ENCODE measurements around the gene CNKSR1.

Gene CNKSR1

GRCh38 chr1:26132128-26132833 is 45.0 kb upstream of the CNKSR1 start:
- CTCF ChIA-PET, result interaction anchor here (1.1 kb wide), 1 partner anchor 13 kb away, joined by 6 read pairs; no protein-coding TSS in a partner anchor
- Histone ChIP-seq H3K4me3 (ENCODE audit: low read depth, low read length) (no peak overlapping the region), H3K9me3 (ENCODE audit: control insufficient read depth, insufficient read depth, low read depth, low read length) (no peaks in the 10 kb centered on the region), H3K4me1 (ENCODE audit: control insufficient read depth, insufficient read depth, low read length) (no peaks in the 10 kb centered on the region), H3K27ac (ENCODE audit: extremely low read depth, low read depth, low read length) (no peak overlapping the region), H3K36me3 (ENCODE audit: control insufficient read depth in 2 of 2, insufficient read depth in 1 of 2, low read length in 2 of 2) (no peaks in the 10 kb centered on the region)
- TF ChIP-seq ZNF48 (tag by site-specific recombination; IDR thresholded peaks at IDR 0.05), result no peak
- no peak for TF ChIP-seq ZNF707 (tag by site-specific recombination; IDR thresholded peaks at IDR 0.05)
- no peak for TF ChIP-seq ZNF366 (tag by site-specific recombination; conservative IDR thresholded peaks at IDR 0.05)
- no peak for TF ChIP-seq SCRT1 (tag by site-specific recombination; IDR thresholded peaks at IDR 0.05; ENCODE audit: borderline replicate concordance)
- no peak for TF ChIP-seq ZNF777 (tag by site-specific recombination; IDR thresholded peaks at IDR 0.05; ENCODE audit: borderline replicate concordance)
- no peak for TF ChIP-seq ZNF837 (tag by site-specific recombination; IDR thresholded peaks at IDR 0.05)
- TF ChIP-seq ZNF488 (tag by site-specific recombination; IDR thresholded peaks at IDR 0.05), result no peak
- TF ChIP-seq ZBTB21 (tag by site-specific recombination; IDR thresholded peaks at IDR 0.05), result no peak
- TF ChIP-seq INSM2 (tag by site-specific recombination; IDR thresholded peaks at IDR 0.05), result no peak
- no peak for TF ChIP-seq ZNF548 (tag by site-specific recombination; IDR thresholded peaks at IDR 0.05)
- no peak for TF ChIP-seq ZNF580 (tag by site-specific recombination; IDR thresholded peaks at IDR 0.05)
- TF ChIP-seq ZNF157 (tag by site-specific recombination; IDR thresholded peaks at IDR 0.05), result no peak
- no peak for TF ChIP-seq PRDM6 (tag by site-specific recombination; IDR thresholded peaks at IDR 0.05)
- no peak for TF ChIP-seq ZNF585B (tag by site-specific recombination; IDR thresholded peaks at IDR 0.05)
- no peak for TF ChIP-seq ZNF76 (tag by site-specific recombination; IDR thresholded peaks at IDR 0.05; ENCODE audit: borderline replicate concordance, low read depth)
- no peak for TF ChIP-seq ZNF121 (tag by site-specific recombination; IDR thresholded peaks at IDR 0.05)
- no peak for TF ChIP-seq PRDM4 (tag by site-specific recombination; IDR thresholded peaks at IDR 0.05)
- TF ChIP-seq ZNF391 (tag by site-specific recombination; IDR thresholded peaks at IDR 0.05; ENCODE audit: borderline replicate concordance, low read depth), result no peak
- no peak for TF ChIP-seq ZNF155 (tag by site-specific recombination; IDR thresholded peaks at IDR 0.05)
- POLR2A ChIA-PET, result no interaction called here

All from HEK293 (cell line).